ENCODE data around the gene ARFIP2. TPM values are rescaled to one million over a fixed set of nuclear protein-coding genes. Genes with fewer than 3 reads are reported as not detected.

ARFIP2 gene
- total RNA-seq, 4 donors from 2014 or later = 40.0 to 63.9 (median 49.7) TPM

- Histone ChIP-seq H3K36me3 (peaks cover 4 to 95% (median 14%) of the 10 kb centered on the region in 3 donors), H3K4me3 (no peak overlapping the region), H3K27me3 (no peaks in the 10 kb centered on the region), H3K27ac (no peak overlapping the region), H3K9me3 (no peaks in the 10 kb centered on the region), H3K4me1 (no peaks in the 10 kb centered on the region)
- TF ChIP-seq, protein P1, sequence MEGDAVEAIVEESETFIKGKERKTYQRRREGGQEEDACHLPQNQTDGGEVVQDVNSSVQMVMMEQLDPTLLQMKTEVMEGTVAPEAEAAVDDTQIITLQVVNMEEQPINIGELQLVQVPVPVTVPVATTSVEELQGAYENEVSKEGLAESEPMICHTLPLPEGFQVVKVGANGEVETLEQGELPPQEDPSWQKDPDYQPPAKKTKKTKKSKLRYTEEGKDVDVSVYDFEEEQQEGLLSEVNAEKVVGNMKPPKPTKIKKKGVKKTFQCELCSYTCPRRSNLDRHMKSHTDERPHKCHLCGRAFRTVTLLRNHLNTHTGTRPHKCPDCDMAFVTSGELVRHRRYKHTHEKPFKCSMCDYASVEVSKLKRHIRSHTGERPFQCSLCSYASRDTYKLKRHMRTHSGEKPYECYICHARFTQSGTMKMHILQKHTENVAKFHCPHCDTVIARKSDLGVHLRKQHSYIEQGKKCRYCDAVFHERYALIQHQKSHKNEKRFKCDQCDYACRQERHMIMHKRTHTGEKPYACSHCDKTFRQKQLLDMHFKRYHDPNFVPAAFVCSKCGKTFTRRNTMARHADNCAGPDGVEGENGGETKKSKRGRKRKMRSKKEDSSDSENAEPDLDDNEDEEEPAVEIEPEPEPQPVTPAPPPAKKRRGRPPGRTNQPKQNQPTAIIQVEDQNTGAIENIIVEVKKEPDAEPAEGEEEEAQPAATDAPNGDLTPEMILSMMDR (IDR thresholded peaks at IDR 0.05) = no peak
- TF ChIP-seq POLR2A (IDR thresholded peaks at IDR 0.05) (no peak), EP300 (IDR thresholded peaks at IDR 0.05) (no peak)
- no peak for DNase-seq (ENCODE audit: low spot score in 2 of 2)
- WGBS, 2 donors = 73 to 84% methylated on average over 1 of the region's 1 CpG
These were observed 22.1 kb downstream of the ARFIP2 start for GRCh38 chr11:6459099-6459450.

DNA sequence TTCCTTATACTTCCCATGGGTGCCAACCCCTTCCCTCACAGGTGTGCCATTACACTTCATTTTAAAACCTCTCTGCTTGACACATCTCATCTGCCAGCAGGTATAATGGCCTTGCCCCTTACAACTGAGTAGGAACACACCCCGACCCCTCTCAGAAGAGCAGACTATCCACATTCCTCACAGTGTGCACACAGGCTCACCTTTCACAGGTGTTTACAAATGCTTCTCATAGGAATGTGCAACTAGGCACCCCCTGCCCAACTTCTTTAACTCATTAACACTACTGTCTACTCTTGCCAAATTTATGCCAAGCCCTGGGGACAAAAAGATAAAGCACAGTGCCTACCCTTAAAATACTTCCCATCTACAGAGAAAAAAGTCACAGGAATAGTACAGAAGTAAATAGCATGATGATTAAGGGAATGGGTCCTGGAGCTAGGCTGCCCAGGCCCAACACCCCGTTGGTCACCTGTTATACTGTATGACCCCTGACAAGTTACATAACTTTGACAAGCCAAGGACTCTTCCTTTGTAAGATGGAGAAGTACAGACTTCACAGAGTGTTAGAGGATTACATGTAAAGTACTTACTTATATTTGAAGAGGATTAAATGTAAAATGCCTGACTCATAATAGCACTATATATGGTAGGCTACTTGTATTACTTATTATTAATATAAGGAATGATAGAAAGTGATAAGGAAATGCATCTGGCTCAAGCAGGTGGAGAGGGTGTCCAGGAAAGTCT is 22.6 kb downstream of the ARFIP2 start:
- H3K27me3 ChIP-seq = no peaks in the 10 kb centered on the region
- no peak for DNase-seq (ENCODE audit: low spot score in 2 of 2)
- H3K36me3 ChIP-seq = peaks cover 4 to 95% (median 14%) of the 10 kb centered on the region in 3 donors
- H3K27ac ChIP-seq = no peak overlapping the region
- no peaks in the 10 kb centered on the region for H3K9me3 ChIP-seq
- WGBS, 2 donors = 88 to 89% methylated on average over 2 of the region's 2 CpGs
- TF ChIP-seq POLR2A (IDR thresholded peaks at IDR 0.05) (no peak), EP300 (IDR thresholded peaks at IDR 0.05) (no peak)
- TF ChIP-seq, protein P1 (IDR thresholded peaks at IDR 0.05) = no peak
- no peak overlapping the region for H3K4me3 ChIP-seq
- no peaks in the 10 kb centered on the region for H3K4me1 ChIP-seq

DNA sequence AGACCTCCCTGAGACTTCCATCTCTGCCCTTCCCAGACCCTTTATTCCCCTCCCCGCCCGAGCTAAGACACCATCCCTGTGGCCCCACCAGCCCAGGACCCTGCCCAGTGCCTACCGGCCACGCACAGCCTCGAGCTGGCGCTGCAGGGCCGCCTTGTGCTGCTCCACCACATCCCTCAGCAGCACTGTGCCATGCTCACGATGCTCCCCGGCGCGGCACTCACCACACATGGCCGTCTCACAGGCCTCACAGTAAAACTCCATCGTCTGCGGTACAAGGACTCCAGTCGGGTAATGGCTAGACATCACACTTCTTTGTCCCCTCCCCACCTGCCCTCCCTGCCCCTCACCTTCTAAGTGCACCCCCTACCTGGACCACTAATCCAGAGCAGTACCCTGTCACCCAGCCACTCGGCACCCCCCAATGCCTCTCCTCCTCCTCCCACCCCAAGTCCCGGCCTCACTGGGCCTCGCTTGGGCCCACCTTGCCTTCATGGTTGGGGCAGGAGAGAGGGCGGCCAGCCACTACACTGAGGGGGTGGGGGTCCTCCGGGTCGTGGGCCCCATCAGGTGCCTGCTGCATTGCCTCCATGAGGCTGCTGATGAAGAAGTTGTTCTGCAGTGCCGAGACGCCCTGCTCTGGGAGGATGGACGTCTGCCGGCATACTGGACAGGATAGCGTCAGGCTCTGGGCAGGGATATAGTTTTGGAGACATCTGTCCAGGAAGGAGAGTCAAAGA is 23.4 kb downstream of the ARFIP2 start:
- Histone ChIP-seq H3K36me3 (peaks cover 4 to 98% (median 14%) of the 10 kb centered on the region in 3 donors), H3K9me3 (no peaks in the 10 kb centered on the region), H3K27ac (no peak overlapping the region), H3K4me1 (no peaks in the 10 kb centered on the region), H3K4me3 (no peak overlapping the region), H3K27me3 (no peaks in the 10 kb centered on the region)
- no peak for TF ChIP-seq POLR2A (IDR thresholded peaks at IDR 0.05)
- no peak for TF ChIP-seq EP300 (IDR thresholded peaks at IDR 0.05)
- TF ChIP-seq, protein P1 (IDR thresholded peaks at IDR 0.05) = no peak
- no peak for DNase-seq (ENCODE audit: low spot score in 2 of 2)
- 95 to 97% methylated on average over 26 of the region's 26 CpGs for WGBS, 2 donors

- peaks cover 4 to 100% (median 14%) of the 10 kb centered on the region in 3 donors for H3K36me3 ChIP-seq
- WGBS, 2 donors = 93 to 96% methylated on average over 43 to 52 of the region's 56 CpGs
- H3K4me3 ChIP-seq = no peak overlapping the region
These were observed 24.6 kb downstream of the ARFIP2 start for GRCh38 chr11:6456361-6457073.

DNA sequence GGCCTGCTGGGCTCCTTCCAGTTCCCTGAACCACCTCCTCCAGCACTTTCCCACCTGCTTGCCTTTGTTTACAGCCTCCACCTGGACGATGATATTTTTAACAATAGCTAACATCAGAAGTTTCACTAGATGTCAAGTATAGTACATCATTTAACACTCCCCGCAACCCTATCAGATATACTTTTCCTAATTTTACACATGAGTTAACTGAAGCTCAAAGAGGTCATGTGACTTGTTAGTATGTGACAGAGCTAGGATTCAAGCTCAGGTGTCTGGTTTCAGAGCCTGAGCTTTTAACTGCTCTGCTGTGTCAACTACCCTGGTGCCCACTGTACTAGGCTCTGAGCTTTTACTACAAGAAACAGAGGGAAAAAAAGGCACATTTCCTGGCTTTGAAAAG is 26.1 kb downstream of the ARFIP2 start:
- Histone ChIP-seq H3K4me3 (no peak overlapping the region), H3K27me3 (no peaks in the 10 kb centered on the region), H3K27ac (no peak overlapping the region), H3K9me3 (no peaks in the 10 kb centered on the region), H3K36me3 (peaks cover 4 to 100% (median 21%) of the 10 kb centered on the region in 3 donors), H3K4me1 (no peaks in the 10 kb centered on the region)
- 88 to 93% methylated on average over 2 of the region's 2 CpGs for WGBS, 2 donors
- no peak for DNase-seq (ENCODE audit: low spot score in 2 of 2)
- TF ChIP-seq POLR2A (IDR thresholded peaks at IDR 0.05) = no peak
- TF ChIP-seq EP300 (IDR thresholded peaks at IDR 0.05) = no peak
- TF ChIP-seq, protein P1 (IDR thresholded peaks at IDR 0.05) = no peak

More at GRCh38 chr11:6456361-6457073, 24.6 kb downstream of the ARFIP2 start:
- Histone ChIP-seq H3K27ac (no peak overlapping the region), H3K9me3 (no peaks in the 10 kb centered on the region), H3K4me1 (no peaks in the 10 kb centered on the region), H3K27me3 (no peaks in the 10 kb centered on the region)
- DNase-seq (ENCODE audit: low spot score in 2 of 2) = no peak
- no peak for TF ChIP-seq EP300 (IDR thresholded peaks at IDR 0.05)
